Mammary epithelial cell (primary cell): ENCODE measurements around the gene ERN1.

ENCODE experiments used
- EZH2 ChIP-seq: IDR thresholded peaks from 2 replicates; pipeline ENCODE4 v1.6.1; 2012; ENCODE audit warnings: low read length, inconsistent platforms, borderline replicate concordance
- TF ChIP-seq, protein P1 (sequence below), 2 donors: IDR thresholded peaks in 1 of 2; conservative IDR thresholded peaks in 1 of 2; 2 replicates each; pipeline ENCODE4 v1.5.1; 2011 to 2012; ENCODE audit warnings: inconsistent platforms in 2 of 2, low read length in 2 of 2, mild to moderate bottlenecking in 2 of 2, control low read depth in 1 of 2, low read depth in 1 of 2; ENCODE audit not compliant: insufficient read depth in 1 of 2; ENCODE audit errors: extremely low read depth in 1 of 2

DNA sequence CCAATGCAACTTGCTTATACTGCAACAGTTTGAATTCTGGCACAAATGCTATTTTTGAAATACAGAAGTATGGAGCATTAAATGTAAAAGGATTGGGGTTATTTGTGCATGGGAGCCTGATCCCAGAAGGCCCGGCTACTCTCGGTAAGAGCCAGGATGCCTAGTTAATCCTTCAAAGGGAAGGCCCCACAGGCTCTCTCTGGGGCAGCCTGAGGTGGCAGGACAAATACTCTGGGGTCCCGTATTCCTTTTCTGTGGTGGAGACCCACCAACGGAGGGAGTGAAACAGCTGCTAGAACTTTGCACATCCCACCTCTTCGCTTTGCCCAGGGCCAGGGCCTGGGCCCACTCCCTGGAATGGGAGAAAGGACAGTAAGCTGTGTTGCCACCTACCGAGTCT is 30.4 kb downstream of the ERN1 start:
- TF ChIP-seq, protein P1, sequence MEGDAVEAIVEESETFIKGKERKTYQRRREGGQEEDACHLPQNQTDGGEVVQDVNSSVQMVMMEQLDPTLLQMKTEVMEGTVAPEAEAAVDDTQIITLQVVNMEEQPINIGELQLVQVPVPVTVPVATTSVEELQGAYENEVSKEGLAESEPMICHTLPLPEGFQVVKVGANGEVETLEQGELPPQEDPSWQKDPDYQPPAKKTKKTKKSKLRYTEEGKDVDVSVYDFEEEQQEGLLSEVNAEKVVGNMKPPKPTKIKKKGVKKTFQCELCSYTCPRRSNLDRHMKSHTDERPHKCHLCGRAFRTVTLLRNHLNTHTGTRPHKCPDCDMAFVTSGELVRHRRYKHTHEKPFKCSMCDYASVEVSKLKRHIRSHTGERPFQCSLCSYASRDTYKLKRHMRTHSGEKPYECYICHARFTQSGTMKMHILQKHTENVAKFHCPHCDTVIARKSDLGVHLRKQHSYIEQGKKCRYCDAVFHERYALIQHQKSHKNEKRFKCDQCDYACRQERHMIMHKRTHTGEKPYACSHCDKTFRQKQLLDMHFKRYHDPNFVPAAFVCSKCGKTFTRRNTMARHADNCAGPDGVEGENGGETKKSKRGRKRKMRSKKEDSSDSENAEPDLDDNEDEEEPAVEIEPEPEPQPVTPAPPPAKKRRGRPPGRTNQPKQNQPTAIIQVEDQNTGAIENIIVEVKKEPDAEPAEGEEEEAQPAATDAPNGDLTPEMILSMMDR (conservative IDR thresholded peaks at IDR 0.05 in 1 of 2, IDR thresholded peaks at IDR 0.05 in 1 of 2; ENCODE audit: extremely low read depth in 1 of 2, insufficient read depth in 1 of 2, low read depth in 1 of 2, low read length in 2 of 2): no peak
- no peak for TF ChIP-seq EZH2
